NT2/D1 (cell line): ENCODE measurements around the gene NEU4.
A peak's percentile ranks its signal among the peaks of the same experiment; 100 is the strongest.
"Not testable (repeated sequence)": the region's sequence is repeated elsewhere in the genome, so short reads cannot be mapped to it uniquely, and the experiment has no call there.

Source experiments
- DNase-seq: peaks from one replicate; pipeline ENCODE4 v3.0.0-alpha.2; 2011; ENCODE audit warnings: low read depth, low spot score
- H3K27me3 ChIP-seq: 2 replicates; pipeline ENCODE4 v1.6.0; 2011; ENCODE audit warnings: mild to moderate bottlenecking; ENCODE audit not compliant: insufficient read length, insufficient read depth
- H3K36me3 ChIP-seq: 2 replicates; pipeline ENCODE4 v1.6.1; 2011; ENCODE audit warnings: mild to moderate bottlenecking, low read length, mixed read lengths; ENCODE audit not compliant: insufficient read depth, insufficient read length
- H3K4me1 ChIP-seq: 2 replicates; pipeline ENCODE4 v1.5.1; 2011; ENCODE audit not compliant: insufficient read depth, insufficient read length
- H3K4me3 ChIP-seq: 2 replicates; pipeline ENCODE4 v1.5.1; 2011; ENCODE audit warnings: low read depth; ENCODE audit not compliant: insufficient read length
- H3K9ac ChIP-seq: 2 replicates; pipeline ENCODE4 v1.6.0; 2011; ENCODE audit warnings: low read depth; ENCODE audit not compliant: insufficient read length
- H3K9me3 ChIP-seq: 2 replicates; pipeline ENCODE4 v1.5.1; 2011; ENCODE audit warnings: mild to moderate bottlenecking, low read length; ENCODE audit not compliant: insufficient read depth
- SUZ12 ChIP-seq: IDR thresholded peaks from 2 replicates; pipeline ENCODE4 v1.6.1; 2011; ENCODE audit not compliant: insufficient read length, insufficient read depth; ENCODE audit errors: extremely low read depth
- YY1 ChIP-seq: IDR thresholded peaks from 2 replicates; pipeline ENCODE4 v1.6.1; 2011; ENCODE audit not compliant: insufficient read length, insufficient read depth
- ZNF274 ChIP-seq: IDR thresholded peaks from 2 replicates; pipeline ENCODE4 v1.6.1; 2011; ENCODE audit warnings: mild to moderate bottlenecking, low read depth, low read length

The NEU4 gene

GRCh38 chr2:241816431-241817121 is 7.6 kb downstream of the NEU4 start:
- no peak overlapping the region for H3K9ac ChIP-seq
- H3K9me3 ChIP-seq, result no peaks in the 10 kb centered on the region
- H3K36me3 ChIP-seq, result no peaks in the 10 kb centered on the region
- peaks cover 31% of the 10 kb centered on the region for H3K4me1 ChIP-seq
- DNase-seq, result no peak
- H3K4me3 ChIP-seq, result no peak overlapping the region
- TF ChIP-seq ZNF274 (no peak), YY1 (no peak), SUZ12 (no peak)
- no peaks in the 10 kb centered on the region for H3K27me3 ChIP-seq

- no peaks in the 10 kb centered on the region for H3K9me3 ChIP-seq
- DNase-seq, result no peak
- H3K4me1 ChIP-seq, result peaks cover 38% of the 10 kb centered on the region
- TF ChIP-seq ZNF274 (no peak), SUZ12 (no peak), YY1 (no peak)
- no peaks in the 10 kb centered on the region for H3K27me3 ChIP-seq
- no peak overlapping the region for H3K4me3 ChIP-seq
- H3K9ac ChIP-seq, result peak overlapping the region; percentile 64
- no peaks in the 10 kb centered on the region for H3K36me3 ChIP-seq
Observed at GRCh38 chr2:241817126-241817820, 8.3 kb downstream of the NEU4 start.

- not testable (repeated sequence) for H3K36me3 ChIP-seq, H3K27me3 ChIP-seq, H3K9me3 ChIP-seq, DNase-seq, H3K9ac ChIP-seq, H3K4me3 ChIP-seq
- peaks cover 43% of the 10 kb centered on the region for H3K4me1 ChIP-seq
Observed at GRCh38 chr2:241817821-241818215, 8.8 kb downstream of the NEU4 start.

- H3K9me3 ChIP-seq, result no peaks in the 10 kb centered on the region
- no peak for DNase-seq
- peaks cover 40% of the 10 kb centered on the region for H3K4me1 ChIP-seq
- H3K36me3 ChIP-seq, result no peaks in the 10 kb centered on the region
- H3K9ac ChIP-seq, result no peak overlapping the region
- no peaks in the 10 kb centered on the region for H3K27me3 ChIP-seq
- TF ChIP-seq YY1 (no peak), SUZ12 (no peak), ZNF274 (no peak)
- H3K4me3 ChIP-seq, result no peak overlapping the region
Observed at GRCh38 chr2:241818229-241818942, 9.4 kb downstream of the NEU4 start.

- DNase-seq, result no peak
- H3K9ac ChIP-seq, result no peak overlapping the region
- no peaks in the 10 kb centered on the region for H3K9me3 ChIP-seq
- no peaks in the 10 kb centered on the region for H3K27me3 ChIP-seq
- TF ChIP-seq ZNF274 (no peak), SUZ12 (no peak), YY1 (no peak)
- no peaks in the 10 kb centered on the region for H3K36me3 ChIP-seq
- H3K4me3 ChIP-seq, result no peak overlapping the region
- peaks cover 40% of the 10 kb centered on the region for H3K4me1 ChIP-seq
Observed at GRCh38 chr2:241818943-241819270, 9.9 kb downstream of the NEU4 start.

GRCh38 chr2:241819947-241820624 is 11.1 kb downstream of the NEU4 start:
- not testable (repeated sequence) for H3K36me3 ChIP-seq, H3K4me3 ChIP-seq, H3K9me3 ChIP-seq, H3K27me3 ChIP-seq, DNase-seq, H3K9ac ChIP-seq
- H3K4me1 ChIP-seq, result peaks cover 40% of the 10 kb centered on the region

GRCh38 chr2:241820625-241821384 is 11.8 kb downstream of the NEU4 start:
- no peak for DNase-seq
- TF ChIP-seq SUZ12, result no peak
- no peak for TF ChIP-seq YY1
- TF ChIP-seq ZNF274, result no peak
- Histone ChIP-seq H3K4me3 (no peak overlapping the region), H3K9me3 (no peaks in the 10 kb centered on the region), H3K4me1 (peaks cover 40% of the 10 kb centered on the region), H3K36me3 (no peaks in the 10 kb centered on the region), H3K9ac (no peak overlapping the region), H3K27me3 (no peaks in the 10 kb centered on the region)
